NCI-H1092 (cell line): Measurements from ENCODE around the gene DDX3X.
"Not testable (repeated sequence)": the region's sequence is repeated elsewhere in the genome, so short reads cannot be mapped to it uniquely, and the experiment has no call there.

Experiments
- DNase-seq: peaks from one replicate; lab custom pipeline; 2025; lab: John Stamatoyannopoulos, UW

The DDX3X gene

GRCh38 chrX:41333744-41334362 lies at the start of gene DDX3X:
Gene DDX3X, plus strand, starts transcription at chrX:41334162. Its CDS starts 91 bp downstream, at chrX:41334253.
- peak; percentile 91 for DNase-seq

GRCh38 chrX:41285928-41286327 lies 48.0 kb upstream of the DDX3X start:
- DNase-seq = not testable (repeated sequence)

- DNase-seq = no peak
These were observed 45.3 kb upstream of the DDX3X start for GRCh38 chrX:41288641-41289040.

- no peak for DNase-seq
These were observed 44.9 kb upstream of the DDX3X start for GRCh38 chrX:41289095-41289494.

- DNase-seq = no peak
These were observed 42.7 kb upstream of the DDX3X start for GRCh38 chrX:41291309-41291708.

- DNase-seq = no peak
These were observed 40.7 kb upstream of the DDX3X start for GRCh38 chrX:41293269-41293668.

- no peak for DNase-seq
These were observed 33.1 kb upstream of the DDX3X start for GRCh38 chrX:41300758-41301437.

- no peak for DNase-seq
These were observed 32.5 kb upstream of the DDX3X start for GRCh38 chrX:41301438-41301824.

- no peak for DNase-seq
These were observed 31.6 kb upstream of the DDX3X start for GRCh38 chrX:41302370-41302769.

GRCh38 chrX:41303013-41303412 lies 30.9 kb upstream of the DDX3X start:
- no peak for DNase-seq

- no peak for DNase-seq
These were observed 29.8 kb upstream of the DDX3X start for GRCh38 chrX:41304178-41304577.

GRCh38 chrX:41308884-41309647 lies 24.9 kb upstream of the DDX3X start:
- DNase-seq = no peak

- no peak for DNase-seq
These were observed 21.2 kb upstream of the DDX3X start for GRCh38 chrX:41312786-41313185.

GRCh38 chrX:41313419-41313818 lies 20.5 kb upstream of the DDX3X start:
- DNase-seq = no peak

GRCh38 chrX:41314204-41314603 lies 19.8 kb upstream of the DDX3X start:
- DNase-seq = no peak

GRCh38 chrX:41314881-41315280 lies 19.1 kb upstream of the DDX3X start:
- DNase-seq = no peak

GRCh38 chrX:41316266-41316665 lies 17.7 kb upstream of the DDX3X start:
- not testable (repeated sequence) for DNase-seq

GRCh38 chrX:41317477-41318208 lies 16.3 kb upstream of the DDX3X start:
- no peak for DNase-seq

- DNase-seq = no peak
These were observed 13.6 kb upstream of the DDX3X start for GRCh38 chrX:41320393-41320792.

GRCh38 chrX:41322821-41323603 lies 10.9 kb upstream of the DDX3X start:
- DNase-seq = no peak

GRCh38 chrX:41326431-41326830 lies 7.5 kb upstream of the DDX3X start:
- DNase-seq = no peak

GRCh38 chrX:41327341-41327740 lies 6.6 kb upstream of the DDX3X start:
- no peak for DNase-seq
